MM.1S (cell line): ENCODE results near the gene OGFRL1.
"Not testable (repeated sequence)": the region's sequence is repeated elsewhere in the genome, so short reads cannot be mapped to it uniquely, and the experiment has no call there.

ENCODE experiments used
- DNase-seq: peaks from one replicate; pipeline ENCODE4 v3.0.0-alpha.2; 2015
- H2AFZ ChIP-seq: fragments of 300-600 bp; sonication (generic); 2 replicates; pipeline ENCODE4 v1.6.0; 2016; ENCODE audit warnings: antibody characterized with exemption, low read length
- H3F3A ChIP-seq: fragments of 300-600 bp; sonication (generic); 2 replicates; pipeline ENCODE4 v1.6.1; 2016; ENCODE audit warnings: mild to moderate bottlenecking, antibody characterized with exemption, low read length, moderate library complexity, mixed read lengths; ENCODE audit not compliant: insufficient read depth
- H3K27ac ChIP-seq: fragments of 300-600 bp; sonication (generic); 2 replicates; pipeline ENCODE4 v1.5.1; 2016; ENCODE audit warnings: mild to moderate bottlenecking, low read length
- H3K27me3 ChIP-seq: fragments of 300-600 bp; sonication (generic); replicated peaks from 2 replicates; pipeline ENCODE4 v1.6.0; 2016; ENCODE audit warnings: low read length; ENCODE audit not compliant: insufficient read depth
- H3K36me3 ChIP-seq: fragments of 300-600 bp; sonication (generic); replicated peaks from 2 replicates; pipeline ENCODE4 v1.6.1; 2016; ENCODE audit warnings: mild to moderate bottlenecking, low read length, mixed read lengths; ENCODE audit not compliant: insufficient read depth
- H3K4me1 ChIP-seq: fragments of 300-600 bp; sonication (generic); 2 replicates; pipeline ENCODE4 v1.6.1; 2016; ENCODE audit warnings: low read length, mixed read lengths
- H3K4me2 ChIP-seq: fragments of 300-600 bp; sonication (generic); 2 replicates; pipeline ENCODE4 v1.6.0; 2016; ENCODE audit warnings: low read depth, low read length
- H3K4me3 ChIP-seq: fragments of 300-600 bp; sonication (generic); 2 replicates; pipeline ENCODE4 v1.5.1; 2016; ENCODE audit warnings: low read length, mixed read lengths
- H3K79me2 ChIP-seq: fragments of 300-600 bp; sonication (generic); 2 replicates; pipeline ENCODE4 v1.6.1; 2016; ENCODE audit warnings: mixed run types, low read length, mixed read lengths
- H3K9ac ChIP-seq: fragments of 300-600 bp; sonication (generic); 2 replicates; pipeline ENCODE4 v1.6.1; 2016; ENCODE audit warnings: low read length, mixed read lengths
- H3K9me2 ChIP-seq: fragments of 300-600 bp; sonication (generic); replicated peaks from 2 replicates; pipeline ENCODE4 v1.6.1; 2016; ENCODE audit warnings: mild to moderate bottlenecking, low read length, mixed read lengths; ENCODE audit not compliant: insufficient read depth
- H3K9me3 ChIP-seq: fragments of 300-600 bp; sonication (generic); replicated peaks from 2 replicates; pipeline ENCODE4 v1.6.1; 2016; ENCODE audit warnings: mild to moderate bottlenecking, low read length, mixed read lengths; ENCODE audit not compliant: insufficient read depth
- H4K20me1 ChIP-seq: fragments of 300-600 bp; sonication (generic); 2 replicates; pipeline ENCODE4 v1.6.1; 2016; ENCODE audit warnings: mild to moderate bottlenecking, low read length, moderate library complexity, mixed read lengths; ENCODE audit not compliant: insufficient read depth
- CTCF ChIP-seq: fragments of 300-600 bp; sonication (generic); IDR thresholded peaks from 2 replicates; pipeline ENCODE4 v1.5.1; 2016; ENCODE audit warnings: antibody characterized with exemption, low read length, mixed read lengths
- EZH2 ChIP-seq: fragments of 300-600 bp; sonication (generic); optimal IDR thresholded peaks from 2 replicates; pipeline ENCODE3; 2017; ENCODE audit warnings: low read depth, mild to moderate bottlenecking, antibody characterized with exemption, low read length, mixed read lengths
- EZH2phosphoT487 ChIP-seq: fragments of 300-600 bp; sonication (generic); IDR thresholded peaks from 2 replicates; pipeline ENCODE4 v1.6.1; 2018; ENCODE audit warnings: antibody characterized with exemption, low read length

Gene OGFRL1

GRCh38 chr6:71262914-71263313, 25.7 kb upstream of the OGFRL1 start:
- no peaks in the 10 kb centered on the region for H3K9me2 ChIP-seq
- no peaks in the 10 kb centered on the region for H3F3A ChIP-seq
- no peak overlapping the region for H3K9ac ChIP-seq
- no peaks in the 10 kb centered on the region for H3K27me3 ChIP-seq
- H3K4me3 ChIP-seq = no peak overlapping the region
- no peak for TF ChIP-seq EZH2
- TF ChIP-seq CTCF = no peak
- TF ChIP-seq EZH2phosphoT487 = no peak
- H4K20me1 ChIP-seq = no peaks in the 10 kb centered on the region
- no peaks in the 10 kb centered on the region for H3K79me2 ChIP-seq
- H2AFZ ChIP-seq = no peak overlapping the region
- no peak overlapping the region for H3K4me2 ChIP-seq
- H3K36me3 ChIP-seq = no peaks in the 10 kb centered on the region
- no peaks in the 10 kb centered on the region for H3K9me3 ChIP-seq
- no peak for DNase-seq
- no peak overlapping the region for H3K27ac ChIP-seq
- H3K4me1 ChIP-seq = no peaks in the 10 kb centered on the region

GRCh38 chr6:71266392-71266791, 22.2 kb upstream of the OGFRL1 start:
- not testable (repeated sequence) for H3K4me1 ChIP-seq

GRCh38 chr6:71268735-71269437, 19.7 kb upstream of the OGFRL1 start:
- Histone ChIP-seq H3F3A (no peaks in the 10 kb centered on the region), H3K4me3 (no peak overlapping the region), H3K4me2 (no peak overlapping the region), H3K9me2 (no peaks in the 10 kb centered on the region), H3K9me3 (no peaks in the 10 kb centered on the region), H3K79me2 (no peaks in the 10 kb centered on the region), H3K36me3 (no peaks in the 10 kb centered on the region), H3K4me1 (no peaks in the 10 kb centered on the region), H3K9ac (no peak overlapping the region), H3K27ac (no peak overlapping the region), H4K20me1 (no peaks in the 10 kb centered on the region), H2AFZ (no peak overlapping the region), H3K27me3 (no peaks in the 10 kb centered on the region)
- DNase-seq = no peak
- TF ChIP-seq EZH2phosphoT487 (no peak), CTCF (no peak), EZH2 (no peak)

More at GRCh38 chr6:71266392-71266791, 22.2 kb upstream of the OGFRL1 start:
- H3K4me2 ChIP-seq, DNase-seq, H3K27ac ChIP-seq, H3K79me2 ChIP-seq, H3K27me3 ChIP-seq, H3K9me2 ChIP-seq, H3K36me3 ChIP-seq, H3K4me3 ChIP-seq, H3K9me3 ChIP-seq, H4K20me1 ChIP-seq, H3F3A ChIP-seq, H3K9ac ChIP-seq, H2AFZ ChIP-seq: not testable (repeated sequence)

GRCh38 chr6:71277926-71278600, 10.5 kb upstream of the OGFRL1 start:
- no peaks in the 10 kb centered on the region for H3F3A ChIP-seq
- H3K36me3 ChIP-seq = no peaks in the 10 kb centered on the region
- H3K4me3 ChIP-seq = no peak overlapping the region
- no peaks in the 10 kb centered on the region for H3K4me1 ChIP-seq
- no peak overlapping the region for H3K9ac ChIP-seq
- H3K27ac ChIP-seq = no peak overlapping the region
- TF ChIP-seq CTCF (no peak), EZH2phosphoT487 (no peak), EZH2 (no peak)
- H3K79me2 ChIP-seq = no peaks in the 10 kb centered on the region
- no peak for DNase-seq
- H3K9me3 ChIP-seq = no peaks in the 10 kb centered on the region
- no peaks in the 10 kb centered on the region for H4K20me1 ChIP-seq
- H3K4me2 ChIP-seq = no peak overlapping the region
- no peak overlapping the region for H2AFZ ChIP-seq
- no peaks in the 10 kb centered on the region for H3K9me2 ChIP-seq
- no peaks in the 10 kb centered on the region for H3K27me3 ChIP-seq
